Hematopoietic multipotent progenitor cell (in vitro differentiated cells): ENCODE data around the gene USP44. TPM values are rescaled to one million over a fixed set of nuclear protein-coding genes. Genes with fewer than 3 reads are reported as not detected.

Experiments
- total RNA-seq: library from RNA; depleted of rRNA; stranded (reverse); fragments of >200 nt; gene quantifications from one replicate; pipeline ENCODE4 v1.2.3, GENCODE V29; 2012

The USP44 gene
- total RNA-seq, 1 donor, result 0.54 TPM

Other genes with a start within 250 kb of the USP44 start
- gene METAP2, start 77.3 kb downstream of the USP44 start, total RNA-seq, result 20.5 TPM
- under 0.01 TPM for gene NTN4, start 239.3 kb upstream of the USP44 start, total RNA-seq